HG03575 (cell line): ENCODE results near the gene AMY2B.
"Not testable (repeated sequence)": the region's sequence is repeated elsewhere in the genome, so short reads cannot be mapped to it uniquely, and the experiment has no call there.

Source experiments
- ATAC-seq: cut with Tn5 transposase; IDR thresholded peaks from one replicate; pipeline ENCODE4 v1.9.1; 2021; ENCODE audit not compliant: unreplicated experiment, insufficient number of reproducible peaks, low FRiP score; ENCODE audit errors: extremely low read depth

The AMY2B gene

DNA sequence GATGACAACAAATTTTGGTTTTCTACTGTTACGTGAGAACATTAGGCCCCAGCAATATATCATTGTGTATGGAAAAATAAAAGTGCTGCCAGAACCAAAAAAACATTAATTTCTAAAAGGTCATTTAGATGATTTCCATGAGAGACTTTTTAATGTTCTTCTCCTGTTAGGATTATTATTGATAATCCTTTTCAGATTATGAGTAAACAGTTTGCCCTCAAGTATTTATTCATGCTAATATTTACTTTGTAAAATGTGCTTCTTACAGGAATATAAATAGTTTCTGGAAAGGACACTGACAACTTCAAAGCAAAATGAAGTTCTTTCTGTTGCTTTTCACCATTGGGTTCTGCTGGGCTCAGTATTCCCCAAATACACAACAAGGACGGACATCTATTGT, at the start of gene AMY2B:
Gene AMY2B (plus strand): TSS at position 301 of the 400 bp plus-strand sequence. CDS start 14 bp downstream, at position 315.
- ATAC-seq = not testable (repeated sequence)

- ATAC-seq = no peak
Measured at GRCh38 chr1:103523346-103523745, 48.0 kb upstream of the AMY2B start.

GRCh38 chr1:103525114-103525606, 46.2 kb upstream of the AMY2B start:
- ATAC-seq = no peak

GRCh38 chr1:103525607-103526507, 45.5 kb upstream of the AMY2B start, which contains the start of gene RNPC3:
TSS of gene RNPC3 (plus strand) at chr1:103525699. CDS start at chr1:103526071, 372 bp downstream.
- peak; percentile 47 for ATAC-seq

DNA sequence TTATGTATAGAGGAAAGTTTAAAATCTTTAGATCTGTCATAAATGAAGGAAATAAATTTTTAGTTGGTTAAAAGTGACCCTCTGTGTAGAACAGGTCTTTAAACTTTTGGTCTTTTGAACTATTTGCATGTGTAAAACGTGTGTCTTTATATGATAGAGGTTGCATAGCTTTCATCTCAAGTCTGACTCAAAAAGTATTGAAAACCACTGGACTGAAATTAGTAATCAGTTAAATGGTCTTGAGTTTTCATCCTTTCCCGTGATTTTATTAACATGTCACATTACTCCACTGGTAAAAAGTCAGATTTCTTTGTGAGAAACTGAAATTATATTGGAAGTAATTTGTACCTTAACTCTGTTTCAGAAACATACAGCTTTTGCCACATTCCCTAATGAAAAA, 44.1 kb upstream of the AMY2B start:
- no peak for ATAC-seq

- ATAC-seq = no peak
Measured at GRCh38 chr1:103529746-103530145, 41.6 kb upstream of the AMY2B start.

GRCh38 chr1:103538226-103538625, 33.2 kb upstream of the AMY2B start:
- ATAC-seq = no peak

GRCh38 chr1:103541431-103541830, 30.0 kb upstream of the AMY2B start:
- no peak for ATAC-seq

GRCh38 chr1:103546496-103546895, 24.9 kb upstream of the AMY2B start:
- no peak for ATAC-seq

- no peak for ATAC-seq
Measured at GRCh38 chr1:103547840-103548239, 23.5 kb upstream of the AMY2B start.

GRCh38 chr1:103560427-103560826, 11.0 kb upstream of the AMY2B start:
- no peak for ATAC-seq

DNA sequence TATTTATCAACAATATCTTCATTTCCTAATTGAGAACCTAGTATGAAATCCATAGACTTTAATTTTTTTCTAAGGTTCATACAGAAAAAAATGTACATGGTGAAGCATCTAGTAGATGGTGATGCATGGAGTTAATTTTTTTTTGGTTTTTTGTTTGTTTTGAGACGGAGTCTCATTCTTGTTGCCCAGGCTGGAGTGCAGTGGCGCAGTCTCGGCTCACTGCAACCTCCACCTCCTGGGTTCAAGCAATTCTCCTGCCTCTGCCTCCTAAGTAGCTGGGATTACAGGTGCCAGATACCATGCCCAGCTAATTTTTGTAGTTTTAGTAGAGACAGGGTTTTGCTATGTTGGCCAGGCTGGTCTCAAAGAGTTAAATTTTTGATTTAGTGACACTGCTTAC, 10.3 kb upstream of the AMY2B start:
- ATAC-seq = not testable (repeated sequence)

DNA sequence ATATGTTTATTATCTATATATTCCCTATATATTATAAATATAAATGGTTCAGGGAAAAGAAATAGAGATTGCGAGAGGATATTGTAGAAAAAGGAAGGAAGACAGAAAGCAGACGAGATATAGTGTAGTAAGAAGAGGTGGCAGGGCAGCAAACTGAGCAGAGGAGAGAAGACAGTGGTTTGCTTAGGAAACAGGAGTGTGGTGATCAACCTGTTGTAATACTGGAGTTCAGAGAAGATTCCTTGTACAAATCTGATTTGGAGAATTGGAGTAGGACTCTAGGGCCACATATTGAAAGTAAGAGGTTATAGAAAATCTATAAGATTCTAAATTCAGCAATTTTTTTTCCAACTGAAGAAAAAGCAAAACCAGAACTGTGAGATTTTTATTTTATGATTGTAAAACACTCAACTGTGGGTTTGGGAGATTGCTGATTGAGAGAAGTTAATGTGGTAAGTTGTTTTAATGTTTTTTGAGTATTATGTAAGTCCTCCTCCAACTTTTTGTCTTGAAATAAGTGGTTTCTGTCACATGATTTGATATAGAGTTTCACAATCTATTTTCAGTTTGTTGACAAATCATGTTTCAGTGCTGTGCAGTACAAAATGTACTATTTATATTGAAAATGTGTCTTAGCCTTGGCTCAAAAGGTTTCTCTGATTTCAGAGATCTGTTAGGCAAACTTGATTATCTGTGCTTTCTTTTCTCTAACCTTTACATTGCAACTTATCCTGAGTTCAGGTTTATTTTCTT, 9.6 kb upstream of the AMY2B start:
- peak; percentile 51 for ATAC-seq

- no peak for ATAC-seq
Measured at GRCh38 chr1:103563056-103563455, 8.3 kb upstream of the AMY2B start.

DNA sequence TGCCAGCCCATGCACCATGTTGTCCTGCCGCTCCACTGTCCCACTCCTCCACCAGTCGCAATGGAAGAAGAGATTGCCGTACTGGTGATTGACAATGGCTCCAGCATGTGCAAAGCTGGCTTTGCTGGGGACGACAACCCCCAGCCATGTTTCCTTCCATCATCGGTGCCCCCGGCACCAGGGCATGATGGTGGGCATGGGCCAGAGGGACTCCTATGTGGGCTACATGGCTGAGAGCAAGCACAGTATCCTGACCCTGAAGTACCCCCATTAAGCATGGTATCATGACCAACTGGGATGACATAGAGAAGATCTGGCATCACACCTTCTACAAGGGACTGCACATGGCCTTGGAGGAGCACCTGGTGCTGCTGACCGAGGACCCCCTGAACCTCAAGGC, 1.9 kb upstream of the AMY2B start:
- no peak for ATAC-seq

- ATAC-seq = no peak
Measured at GRCh38 chr1:103576065-103576464, 4.7 kb downstream of the AMY2B start.

DNA sequence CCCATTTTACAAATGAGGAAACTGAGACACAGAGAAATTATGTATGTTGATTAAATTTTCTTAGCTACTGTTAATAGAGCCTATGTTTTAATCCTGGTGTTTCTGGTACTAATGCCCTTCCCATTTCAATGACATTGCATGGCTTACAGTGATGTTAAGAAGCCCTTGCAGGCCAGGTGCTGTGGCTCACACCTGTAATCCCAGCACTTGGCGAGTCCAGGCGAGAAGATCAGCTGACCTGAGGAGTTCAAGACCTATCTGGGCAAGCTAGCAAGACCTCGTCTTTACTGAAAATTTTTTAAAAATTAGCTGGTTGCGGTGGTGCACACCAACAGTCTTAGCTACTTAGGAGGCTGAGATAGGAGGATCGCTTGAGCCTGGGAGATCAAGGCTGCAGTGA, 5.4 kb downstream of the AMY2B start:
- not testable (repeated sequence) for ATAC-seq

GRCh38 chr1:103582464-103582863, 11.1 kb downstream of the AMY2B start:
- ATAC-seq = no peak

DNA sequence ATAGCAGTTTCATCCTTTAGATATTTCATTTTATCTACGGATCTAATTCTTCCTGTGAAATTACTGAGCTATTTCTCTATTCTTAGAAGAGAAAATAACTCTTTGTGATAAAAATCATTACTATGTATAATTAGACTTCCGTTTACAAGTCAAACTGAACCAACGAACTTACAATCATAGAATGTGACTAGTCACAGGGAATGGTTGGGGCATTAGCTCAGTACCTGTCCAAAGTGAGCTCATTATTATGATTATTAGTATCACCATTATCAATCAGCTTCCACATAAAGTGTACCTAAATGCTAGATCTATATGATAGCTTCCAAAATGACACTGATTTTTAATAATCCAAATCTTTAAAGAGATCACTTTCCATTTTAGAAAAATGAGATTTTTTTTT, 12.5 kb downstream of the AMY2B start:
- ATAC-seq = no peak

GRCh38 chr1:103584537-103584936, 13.1 kb downstream of the AMY2B start:
- ATAC-seq = no peak
